H1 (cell line): Measurements from ENCODE around the gene MSANTD3. TPM values are rescaled to one million over a fixed set of nuclear protein-coding genes. Genes with fewer than 3 reads are reported as not detected.

ENCODE experiments used
- CTCF ChIA-PET: fragments of 300-600 bp; sonication (Branson Sonifier 250); formaldehyde crosslinking; loops from one replicate; lab custom pipeline; 2021; ENCODE audit not compliant: partially characterized antibody; lab: Charles Lee
- POLR2A ChIA-PET: fragments of 300-600 bp; sonication (Branson Sonifier 250); formaldehyde crosslinking; loops from one replicate; lab custom pipeline; 2021; ENCODE audit warnings: inconsistent platforms; ENCODE audit not compliant: partially characterized antibody; lab: Charles Lee
- DNase-seq, 2 experiments: peaks; one replicate each; pipeline versions ENCODE4 v3.0.0 to v3.0.0-alpha.2; 2010 to 2022; ENCODE audit warnings: low spot score in 2 of 2, low read depth in 1 of 2, mixed read lengths in 1 of 2
- FAIRE-seq: peaks from 2 replicates; lab custom pipeline; 2011; peaks lifted over from hg19 to GRCh38; lab: Jason Lieb, UNC
- H2AFZ ChIP-seq: 2 replicates; pipeline ENCODE4 v1.8.1; 2012; ENCODE audit warnings: low read length, inconsistent platforms
- H2AK5ac ChIP-seq: 2 replicates; pipeline ENCODE4 v1.6.1; 2013; ENCODE audit warnings: low read depth, low read length
- H2BK120ac ChIP-seq: replicated peaks from 2 replicates; pipeline ENCODE3; 2013; ENCODE audit warnings: low read depth, low read length, inconsistent platforms
- H2BK12ac ChIP-seq: 2 replicates; pipeline ENCODE4 v1.6.1; 2013; ENCODE audit warnings: low read depth, low read length
- H2BK15ac ChIP-seq: 2 replicates; pipeline ENCODE4 v1.6.1; 2013; ENCODE audit warnings: low read length
- H2BK20ac ChIP-seq: 2 replicates; pipeline ENCODE4 v1.6.1; 2013; ENCODE audit warnings: low read length
- H2BK5ac ChIP-seq: 2 replicates; pipeline ENCODE4 v1.6.1; 2013; ENCODE audit warnings: low read depth, low read length
- H3K14ac ChIP-seq: 2 replicates; pipeline ENCODE4 v1.6.1; 2013; ENCODE audit warnings: inconsistent platforms; ENCODE audit not compliant: insufficient read length
- H3K18ac ChIP-seq: 2 replicates; pipeline ENCODE4 v1.6.1; 2013; ENCODE audit warnings: low read length; ENCODE audit errors: extremely low read depth
- H3K23ac ChIP-seq: 2 replicates; pipeline ENCODE4 v1.6.1; 2013; ENCODE audit warnings: inconsistent platforms; ENCODE audit not compliant: insufficient read length
- H3K23me2 ChIP-seq: 2 replicates; pipeline ENCODE4 v1.6.1; 2013; ENCODE audit warnings: low read depth, low read length
- H3K27ac ChIP-seq: 2 replicates; pipeline ENCODE4 v1.6.1; 2011; ENCODE audit warnings: low read depth, low read length, inconsistent platforms
- H3K27me3 ChIP-seq, 4 experiments: replicated peaks in 1 of 4; 1 replicate in 1 of 4; 2 replicates in 3 of 4; pipeline versions ENCODE4 v1.6.1 to v1.8.1; 2011 to 2013; ENCODE audit warnings: low read length in 3 of 4, mild to moderate bottlenecking in 3 of 4, inconsistent platforms in 2 of 4, mixed read lengths in 2 of 4, moderate library complexity in 1 of 4; ENCODE audit not compliant: control insufficient read depth in 3 of 4, insufficient read depth in 3 of 4; ENCODE audit errors: extremely low read depth in 1 of 4
- H3K36me3 ChIP-seq, 4 experiments: 2 replicates each; pipeline versions ENCODE4 v1.6.1 to v1.8.1; 2011 to 2013; ENCODE audit warnings: mild to moderate bottlenecking in 4 of 4, low read length in 3 of 4, moderate library complexity in 2 of 4, control low read depth in 1 of 4, inconsistent platforms in 1 of 4; ENCODE audit not compliant: insufficient read depth in 4 of 4, control insufficient read depth in 2 of 4
- H3K4ac ChIP-seq: replicated peaks from 2 replicates; pipeline ENCODE3; 2013; ENCODE audit warnings: low read length, low read depth, mixed read lengths, inconsistent platforms; ENCODE audit not compliant: insufficient read length
- H3K4me1 ChIP-seq, 4 experiments: replicated peaks in 1 of 4; 1 replicate in 1 of 4; 2 replicates in 3 of 4; pipeline versions ENCODE4 v1.6.1 to v1.8.1; 2011 to 2013; ENCODE audit warnings: low read length in 3 of 4, inconsistent platforms in 2 of 4, mixed read lengths in 1 of 4; ENCODE audit not compliant: insufficient read depth in 4 of 4, control insufficient read depth in 3 of 4
- H3K4me2 ChIP-seq, 2 experiments: 2 replicates each; pipeline versions ENCODE4 v1.6.1 to v1.8.1; 2011 to 2013; ENCODE audit warnings: low read depth in 2 of 2, low read length in 2 of 2, control low read depth in 1 of 2, inconsistent platforms in 1 of 2, mild to moderate bottlenecking in 1 of 2; ENCODE audit not compliant: insufficient read depth in 1 of 2
- H3K4me3 ChIP-seq, 4 experiments: fragments of 200-600, 300-600 bp in 1 of 4; sonication (generic), shearing (Covaris generic), sonication (Bioruptor Twin) in 1 of 4; 2 replicates each; pipeline versions ENCODE4 v1.5.1 to v1.8.1; 2011 to 2016; ENCODE audit warnings: low read length in 4 of 4, low read depth in 3 of 4, control low read depth in 2 of 4, inconsistent platforms in 2 of 4, mild to moderate bottlenecking in 2 of 4, mixed read lengths in 1 of 4, moderate library complexity in 1 of 4; ENCODE audit not compliant: insufficient read depth in 2 of 4; ENCODE audit errors: extremely low read depth in 1 of 4
- H3K56ac ChIP-seq: replicated peaks from 2 replicates; pipeline ENCODE3; 2013; ENCODE audit warnings: low read depth, mild to moderate bottlenecking, mixed read lengths, low read length, inconsistent platforms; ENCODE audit not compliant: insufficient read length
- H3K79me1 ChIP-seq: 2 replicates; pipeline ENCODE4 v1.6.1; 2013; ENCODE audit warnings: low read depth, low read length, control low read depth
- H3K79me2 ChIP-seq, 2 experiments: 2 replicates each; pipeline versions ENCODE4 v1.6.1 to v1.8.1; 2012 to 2013; ENCODE audit warnings: low read length in 2 of 2, mild to moderate bottlenecking in 2 of 2, inconsistent platforms in 1 of 2; ENCODE audit not compliant: insufficient read depth in 2 of 2, control insufficient read depth in 1 of 2
- H3K9ac ChIP-seq, 4 experiments: replicated peaks in 1 of 4; 1 replicate in 1 of 4; 2 replicates in 3 of 4; pipeline versions ENCODE4 v1.6.1 to v1.8.1; 2011 to 2013; ENCODE audit warnings: low read depth in 3 of 4, low read length in 3 of 4, control low read depth in 2 of 4, mild to moderate bottlenecking in 2 of 4, moderate library complexity in 2 of 4, inconsistent platforms in 1 of 4; ENCODE audit errors: extremely low read depth in 1 of 4
- H3K9me3 ChIP-seq, 2 experiments: 2 replicates each; pipeline versions ENCODE4 v1.6.1 to v1.8.1; 2012 to 2013; ENCODE audit warnings: mild to moderate bottlenecking in 2 of 2, moderate library complexity in 2 of 2, control low read depth in 1 of 2, inconsistent platforms in 1 of 2, low read depth in 1 of 2, low read length in 1 of 2, mixed read lengths in 1 of 2; ENCODE audit not compliant: insufficient read depth in 2 of 2
- H4K20me1 ChIP-seq, 2 experiments: replicated peaks in 1 of 2; 2 replicates each; pipeline versions ENCODE3 to v1.8.1; 2011 to 2013; ENCODE audit warnings: inconsistent platforms in 2 of 2, low read length in 2 of 2, mild to moderate bottlenecking in 1 of 2; ENCODE audit not compliant: insufficient read depth in 2 of 2, control insufficient read depth in 1 of 2
- H4K5ac ChIP-seq: 2 replicates; pipeline ENCODE4 v1.6.1; 2013; ENCODE audit warnings: low read length, low read depth, mixed read lengths, inconsistent platforms; ENCODE audit not compliant: insufficient read length
- H4K8ac ChIP-seq: 2 replicates; pipeline ENCODE4 v1.8.0; 2013; ENCODE audit warnings: mild to moderate bottlenecking, moderate library complexity, low read length, inconsistent platforms; ENCODE audit not compliant: insufficient read depth; ENCODE audit errors: extremely low read depth
- H4K91ac ChIP-seq: replicated peaks from 2 replicates; pipeline ENCODE3; 2013; ENCODE audit warnings: low read length, mixed read lengths, inconsistent platforms; ENCODE audit not compliant: insufficient read length
- TAF1 ChIP-seq: IDR thresholded peaks from 2 replicates; pipeline ENCODE4 v1.6.1; 2011; ENCODE audit warnings: mild to moderate bottlenecking, low read depth, low read length
- WGBS, 2 experiments: shearing (Covaris generic) in 1 of 2; methylation state at CpG; one replicate each; pipeline versions ENCODE4 v1.1.6 to v1.1.7; 2013 to 2015; ENCODE audit warnings: low lambda C conversion rate in 2 of 2, mixed read lengths in 2 of 2, inconsistent platforms in 1 of 2, low coverage in 1 of 2, missing lambda C conversion rate in 1 of 2; ENCODE audit not compliant: insufficient replicate concordance in 2 of 2, insufficient coverage in 1 of 2, insufficient read length in 1 of 2; ENCODE audit errors: extremely low coverage in 1 of 2, missing lambda C conversion rate in 1 of 2; 5-methylcytosine and 5-hydroxymethylcytosine counted together
- polyA plus RNA-seq, 7 experiments: library from polyadenylated mRNA; depleted of rRNA in 3 of 7; stranded (reverse) in 5 of 7; unstranded in 2 of 7; fragments of >200 nt in 5 of 7; fragments of 200-250 nt in 2 of 7; gene quantifications; 1 replicate in 5 of 7; 2 replicates in 1 of 7; 4 replicates in 1 of 7; pipeline versions ENCODE4 v1.2.1 to v1.2.3, GENCODE V29; 2011 to 2013; ENCODE audit warnings: missing spikeins in 2 of 7, mixed read lengths in 2 of 7
- total RNA-seq: library from RNA; stranded (reverse); fragmentation: NEBNext Ultra II Directional; extraction: Animal tissue kit (Norgen Biotek cat#: 25700); gene quantifications from 2 replicates; pipeline ENCODE4 v1.2.1, GENCODE V29; 2021
- TF ChIP-seq, protein P1 (sequence below): IDR thresholded peaks from 2 replicates; pipeline ENCODE4 v1.6.1; 2012; ENCODE audit warnings: inconsistent platforms

The MSANTD3 gene
- total and polyA plus RNA-seq, 2 of the 8 experiments (the other 6 are each of a cell fraction or from before 2014, with no cell fraction given), result 12.0 to 41.3 TPM

DNA sequence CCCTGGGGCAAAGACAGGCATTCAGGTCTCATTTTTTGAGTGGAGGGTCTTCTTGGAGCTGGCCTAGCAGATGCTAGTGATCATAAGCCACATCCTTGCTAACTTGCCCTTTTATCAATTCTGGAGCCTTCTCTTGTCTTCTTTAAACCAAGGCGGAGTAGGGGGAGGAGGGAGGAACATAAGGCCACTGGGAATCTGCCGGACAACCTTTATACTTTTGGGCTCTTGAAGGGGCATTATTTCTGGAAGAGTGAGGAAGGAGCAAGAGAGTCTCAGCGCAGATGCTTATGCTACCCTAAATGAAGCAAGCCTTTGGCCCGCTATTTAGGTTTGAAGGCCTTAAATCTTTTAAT lies 48.0 kb downstream of the MSANTD3 start:
- TF ChIP-seq TAF1, result 0 out of 2 replicates have a peak, but pooled peaks have one; percentile 11
- TF ChIP-seq, protein P1, sequence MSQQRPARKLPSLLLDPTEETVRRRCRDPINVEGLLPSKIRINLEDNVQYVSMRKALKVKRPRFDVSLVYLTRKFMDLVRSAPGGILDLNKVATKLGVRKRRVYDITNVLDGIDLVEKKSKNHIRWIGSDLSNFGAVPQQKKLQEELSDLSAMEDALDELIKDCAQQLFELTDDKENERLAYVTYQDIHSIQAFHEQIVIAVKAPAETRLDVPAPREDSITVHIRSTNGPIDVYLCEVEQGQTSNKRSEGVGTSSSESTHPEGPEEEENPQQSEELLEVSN, result no peak
- Histone ChIP-seq H3K36me3 (peaks cover 0 to 3% (median 0%) of the 10 kb centered on the region in 4 experiments; a peak in 1 of 8 replicates), H2BK15ac (no peak overlapping the region), H3K79me2 (peaks cover 48 to 74% of the 10 kb centered on the region in 2 experiments), H2BK20ac (no peak overlapping the region), H2BK12ac (no peak overlapping the region), H4K5ac (peak overlapping the region; percentile 29), H3K4ac (no peak overlapping the region), H4K20me1 (peaks cover 15 to 18% of the 10 kb centered on the region in 2 experiments), H3K9ac (peak overlapping the region; percentile 64 to 91 (median 84)), H3K56ac (peak overlapping the region; percentile 47), H3K27me3 (no peaks in the 10 kb centered on the region), H3K18ac (peak overlapping the region; percentile 83), H3K9me3 (no peaks in the 10 kb centered on the region), H3K23ac (no peak overlapping the region), H3K4me3 (peak overlapping the region; percentile 79 to 98 (median 83)), H3K14ac (no peak overlapping the region), H4K8ac (no peak overlapping the region), H2BK5ac (0 out of 2 replicates have a peak overlapping the region, but pooled peaks have one; percentile 52), H2AFZ (no peak overlapping the region), H3K4me1 (peaks cover 0 to 14% (median 6%) of the 10 kb centered on the region in 4 experiments; a peak in 5 of 7 replicates), H2AK5ac (no peak overlapping the region), H3K23me2 (peaks cover 14% of the 10 kb centered on the region; the same call in 1 of the 2 replicates), H2BK120ac (peak overlapping the region; percentile 22), H3K27ac (0 out of 2 replicates have a peak overlapping the region, but pooled peaks have one; percentile 9), H3K4me2 (peak overlapping the region; percentile 79 to 100), H4K91ac (no peak overlapping the region), H3K79me1 (peaks cover 7% of the 10 kb centered on the region)
- POLR2A ChIA-PET, result interaction anchor here (0.6 to 2.2 kb wide), 4 partner anchors 16 to 77 kb away, joined by 4 to 5 read pairs (median 4); partner anchors contain the start of gene MSANTD3
- no peak for FAIRE-seq
- DNase-seq, result no peak
- CTCF ChIA-PET, result interaction anchor here (0.7 to 2.7 kb wide), 3 partner anchors 21 to 731 kb away, joined by 3 to 7 read pairs (median 4); no protein-coding TSS in a partner anchor
- 34% methylated on average over 4 of the region's 4 CpGs; no CpG with 5 or more reads in 1 of the 2 experiments for WGBS, 2 experiments
